Measurements from ENCODE around the gene MIER2.

The MIER2 gene

DNA sequence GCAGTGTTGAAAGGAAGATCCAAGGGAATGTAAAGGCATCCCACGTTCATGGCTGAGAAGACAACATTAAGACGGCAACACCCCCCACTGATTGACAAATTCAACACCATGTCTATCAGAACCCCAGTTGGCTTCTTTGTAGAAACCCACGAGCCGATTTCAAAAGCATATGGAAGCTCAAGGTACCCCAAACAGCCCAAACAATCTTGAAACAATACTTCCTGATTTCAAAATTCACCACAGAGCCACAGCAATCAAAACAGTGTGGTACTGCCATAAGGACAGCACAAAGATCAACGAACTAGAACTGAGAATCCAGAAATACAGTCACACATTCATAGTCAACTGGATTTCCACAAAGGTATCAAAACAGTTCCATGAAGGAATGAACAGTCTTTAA, 6.2 kb downstream of the MIER2 start:
- no peak for TF ChIP-seq ZFP30 (CRISPR knock-in tag; IDR thresholded peaks at IDR 0.05)
- TF ChIP-seq RARB (CRISPR knock-in tag; IDR thresholded peaks at IDR 0.05), result no peak
- TF ChIP-seq, protein P1, sequence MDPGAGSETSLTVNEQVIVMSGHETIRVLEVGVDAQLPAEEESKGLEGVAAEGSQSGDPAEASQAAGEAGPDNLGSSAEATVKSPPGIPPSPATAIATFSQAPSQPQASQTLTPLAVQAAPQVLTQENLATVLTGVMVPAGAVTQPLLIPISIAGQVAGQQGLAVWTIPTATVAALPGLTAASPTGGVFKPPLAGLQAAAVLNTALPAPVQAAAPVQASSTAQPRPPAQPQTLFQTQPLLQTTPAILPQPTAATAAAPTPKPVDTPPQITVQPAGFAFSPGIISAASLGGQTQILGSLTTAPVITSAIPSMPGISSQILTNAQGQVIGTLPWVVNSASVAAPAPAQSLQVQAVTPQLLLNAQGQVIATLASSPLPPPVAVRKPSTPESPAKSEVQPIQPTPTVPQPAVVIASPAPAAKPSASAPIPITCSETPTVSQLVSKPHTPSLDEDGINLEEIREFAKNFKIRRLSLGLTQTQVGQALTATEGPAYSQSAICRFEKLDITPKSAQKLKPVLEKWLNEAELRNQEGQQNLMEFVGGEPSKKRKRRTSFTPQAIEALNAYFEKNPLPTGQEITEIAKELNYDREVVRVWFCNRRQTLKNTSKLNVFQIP (CRISPR knock-in tag; IDR thresholded peaks at IDR 0.05; ENCODE audit: borderline replicate concordance, low read depth), result no peak
- no peak for TF ChIP-seq ZNF70 (CRISPR knock-in tag; IDR thresholded peaks at IDR 0.05)
- no peak for TF ChIP-seq TOX (CRISPR knock-in tag; IDR thresholded peaks at IDR 0.05; ENCODE audit: borderline replicate concordance)
- TF ChIP-seq SNAI2 (CRISPR knock-in tag; IDR thresholded peaks at IDR 0.05), result no peak
- TF ChIP-seq, protein P2, sequence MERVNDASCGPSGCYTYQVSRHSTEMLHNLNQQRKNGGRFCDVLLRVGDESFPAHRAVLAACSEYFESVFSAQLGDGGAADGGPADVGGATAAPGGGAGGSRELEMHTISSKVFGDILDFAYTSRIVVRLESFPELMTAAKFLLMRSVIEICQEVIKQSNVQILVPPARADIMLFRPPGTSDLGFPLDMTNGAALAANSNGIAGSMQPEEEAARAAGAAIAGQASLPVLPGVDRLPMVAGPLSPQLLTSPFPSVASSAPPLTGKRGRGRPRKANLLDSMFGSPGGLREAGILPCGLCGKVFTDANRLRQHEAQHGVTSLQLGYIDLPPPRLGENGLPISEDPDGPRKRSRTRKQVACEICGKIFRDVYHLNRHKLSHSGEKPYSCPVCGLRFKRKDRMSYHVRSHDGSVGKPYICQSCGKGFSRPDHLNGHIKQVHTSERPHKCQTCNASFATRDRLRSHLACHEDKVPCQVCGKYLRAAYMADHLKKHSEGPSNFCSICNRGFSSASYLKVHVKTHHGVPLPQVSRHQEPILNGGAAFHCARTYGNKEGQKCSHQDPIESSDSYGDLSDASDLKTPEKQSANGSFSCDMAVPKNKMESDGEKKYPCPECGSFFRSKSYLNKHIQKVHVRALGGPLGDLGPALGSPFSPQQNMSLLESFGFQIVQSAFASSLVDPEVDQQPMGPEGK (CRISPR knock-in tag; IDR thresholded peaks at IDR 0.05; ENCODE audit: borderline replicate concordance), result no peak
- no peak for TF ChIP-seq ZFP3 (CRISPR knock-in tag; IDR thresholded peaks at IDR 0.05)
- TF ChIP-seq, protein P3, sequence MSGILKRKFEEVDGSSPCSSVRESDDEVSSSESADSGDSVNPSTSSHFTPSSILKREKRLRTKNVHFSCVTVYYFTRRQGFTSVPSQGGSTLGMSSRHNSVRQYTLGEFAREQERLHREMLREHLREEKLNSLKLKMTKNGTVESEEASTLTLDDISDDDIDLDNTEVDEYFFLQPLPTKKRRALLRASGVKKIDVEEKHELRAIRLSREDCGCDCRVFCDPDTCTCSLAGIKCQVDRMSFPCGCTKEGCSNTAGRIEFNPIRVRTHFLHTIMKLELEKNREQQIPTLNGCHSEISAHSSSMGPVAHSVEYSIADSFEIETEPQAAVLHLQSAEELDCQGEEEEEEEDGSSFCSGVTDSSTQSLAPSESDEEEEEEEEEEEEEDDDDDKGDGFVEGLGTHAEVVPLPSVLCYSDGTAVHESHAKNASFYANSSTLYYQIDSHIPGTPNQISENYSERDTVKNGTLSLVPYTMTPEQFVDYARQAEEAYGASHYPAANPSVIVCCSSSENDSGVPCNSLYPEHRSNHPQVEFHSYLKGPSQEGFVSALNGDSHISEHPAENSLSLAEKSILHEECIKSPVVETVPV (CRISPR knock-in tag; IDR thresholded peaks at IDR 0.05), result no peak
- no peak for TF ChIP-seq CSDC2 (CRISPR knock-in tag; IDR thresholded peaks at IDR 0.05)
- TF ChIP-seq, protein P4, sequence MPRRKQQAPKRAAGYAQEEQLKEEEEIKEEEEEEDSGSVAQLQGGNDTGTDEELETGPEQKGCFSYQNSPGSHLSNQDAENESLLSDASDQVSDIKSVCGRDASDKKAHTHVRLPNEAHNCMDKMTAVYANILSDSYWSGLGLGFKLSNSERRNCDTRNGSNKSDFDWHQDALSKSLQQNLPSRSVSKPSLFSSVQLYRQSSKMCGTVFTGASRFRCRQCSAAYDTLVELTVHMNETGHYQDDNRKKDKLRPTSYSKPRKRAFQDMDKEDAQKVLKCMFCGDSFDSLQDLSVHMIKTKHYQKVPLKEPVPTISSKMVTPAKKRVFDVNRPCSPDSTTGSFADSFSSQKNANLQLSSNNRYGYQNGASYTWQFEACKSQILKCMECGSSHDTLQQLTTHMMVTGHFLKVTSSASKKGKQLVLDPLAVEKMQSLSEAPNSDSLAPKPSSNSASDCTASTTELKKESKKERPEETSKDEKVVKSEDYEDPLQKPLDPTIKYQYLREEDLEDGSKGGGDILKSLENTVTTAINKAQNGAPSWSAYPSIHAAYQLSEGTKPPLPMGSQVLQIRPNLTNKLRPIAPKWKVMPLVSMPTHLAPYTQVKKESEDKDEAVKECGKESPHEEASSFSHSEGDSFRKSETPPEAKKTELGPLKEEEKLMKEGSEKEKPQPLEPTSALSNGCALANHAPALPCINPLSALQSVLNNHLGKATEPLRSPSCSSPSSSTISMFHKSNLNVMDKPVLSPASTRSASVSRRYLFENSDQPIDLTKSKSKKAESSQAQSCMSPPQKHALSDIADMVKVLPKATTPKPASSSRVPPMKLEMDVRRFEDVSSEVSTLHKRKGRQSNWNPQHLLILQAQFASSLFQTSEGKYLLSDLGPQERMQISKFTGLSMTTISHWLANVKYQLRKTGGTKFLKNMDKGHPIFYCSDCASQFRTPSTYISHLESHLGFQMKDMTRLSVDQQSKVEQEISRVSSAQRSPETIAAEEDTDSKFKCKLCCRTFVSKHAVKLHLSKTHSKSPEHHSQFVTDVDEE (CRISPR knock-in tag; IDR thresholded peaks at IDR 0.05), result no peak
- no peak for TF ChIP-seq BACH2 (CRISPR knock-in tag; IDR thresholded peaks at IDR 0.05; ENCODE audit: borderline replicate concordance)

DNA sequence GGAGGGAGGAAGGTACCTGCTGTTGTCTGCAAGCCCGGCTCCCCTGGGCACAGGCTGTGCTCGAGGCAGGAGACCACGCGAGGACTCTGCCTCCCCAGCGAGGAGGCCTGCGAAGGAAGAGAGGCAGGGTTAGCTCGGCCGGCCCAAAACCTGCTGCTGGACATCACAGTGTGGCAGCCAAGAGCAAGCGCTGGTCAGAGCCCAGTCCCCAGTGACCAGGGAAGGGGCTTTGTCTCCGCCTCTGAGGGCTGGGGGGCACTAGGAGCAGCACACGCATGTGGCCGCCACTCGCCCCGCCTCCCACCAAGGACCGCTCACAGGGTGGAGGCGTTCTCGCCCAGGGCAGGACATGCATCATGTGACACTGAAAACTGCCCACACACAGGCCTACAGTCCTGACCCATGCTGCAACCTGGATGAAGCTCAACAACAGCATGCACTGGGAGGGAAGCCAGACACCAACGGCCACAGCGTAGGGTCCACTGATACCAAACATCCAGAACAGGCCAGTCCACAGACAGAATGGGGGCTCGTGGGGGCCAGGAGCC, 8.5 kb downstream of the MIER2 start:
- TF ChIP-seq ISL1 (CRISPR knock-in tag; IDR thresholded peaks at IDR 0.05), result no peak
- no peak for TF ChIP-seq CSDC2 (CRISPR knock-in tag; IDR thresholded peaks at IDR 0.05)
- no peak for TF ChIP-seq ZC3H10 (CRISPR knock-in tag; IDR thresholded peaks at IDR 0.05)
- no peak for TF ChIP-seq GLIS3 (CRISPR knock-in tag; IDR thresholded peaks at IDR 0.05)
- TF ChIP-seq, protein P2 (CRISPR knock-in tag; IDR thresholded peaks at IDR 0.05; ENCODE audit: borderline replicate concordance), result no peak
- no peak for TF ChIP-seq SNAI2 (CRISPR knock-in tag; IDR thresholded peaks at IDR 0.05)
- TF ChIP-seq ZFP3 (CRISPR knock-in tag; IDR thresholded peaks at IDR 0.05), result no peak
- no peak for TF ChIP-seq ESRRG (CRISPR knock-in tag; IDR thresholded peaks at IDR 0.05)
- TF ChIP-seq, protein P5, sequence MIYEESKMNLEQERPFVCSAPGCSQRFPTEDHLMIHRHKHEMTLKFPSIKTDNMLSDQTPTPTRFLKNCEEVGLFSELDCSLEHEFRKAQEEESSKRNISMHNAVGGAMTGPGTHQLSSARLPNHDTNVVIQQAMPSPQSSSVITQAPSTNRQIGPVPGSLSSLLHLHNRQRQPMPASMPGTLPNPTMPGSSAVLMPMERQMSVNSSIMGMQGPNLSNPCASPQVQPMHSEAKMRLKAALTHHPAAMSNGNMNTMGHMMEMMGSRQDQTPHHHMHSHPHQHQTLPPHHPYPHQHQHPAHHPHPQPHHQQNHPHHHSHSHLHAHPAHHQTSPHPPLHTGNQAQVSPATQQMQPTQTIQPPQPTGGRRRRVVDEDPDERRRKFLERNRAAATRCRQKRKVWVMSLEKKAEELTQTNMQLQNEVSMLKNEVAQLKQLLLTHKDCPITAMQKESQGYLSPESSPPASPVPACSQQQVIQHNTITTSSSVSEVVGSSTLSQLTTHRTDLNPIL (CRISPR knock-in tag; IDR thresholded peaks at IDR 0.05; ENCODE audit: low read depth), result no peak
- no peak for TF ChIP-seq PPARA (CRISPR knock-in tag; IDR thresholded peaks at IDR 0.05; ENCODE audit: borderline replicate concordance)
- no peak for TF ChIP-seq ZFP30 (CRISPR knock-in tag; IDR thresholded peaks at IDR 0.05)
- TF ChIP-seq, protein P3 (CRISPR knock-in tag; IDR thresholded peaks at IDR 0.05), result no peak
- TF ChIP-seq, protein P1 (CRISPR knock-in tag; IDR thresholded peaks at IDR 0.05; ENCODE audit: borderline replicate concordance, low read depth), result no peak
- TF ChIP-seq OSR1 (CRISPR knock-in tag; IDR thresholded peaks at IDR 0.05), result no peak
- TF ChIP-seq TOX (CRISPR knock-in tag; IDR thresholded peaks at IDR 0.05; ENCODE audit: borderline replicate concordance), result no peak
- TF ChIP-seq ZNF565 (CRISPR knock-in tag; conservative IDR thresholded peaks at IDR 0.05; ENCODE audit: low read depth), result no peak
- no peak for TF ChIP-seq BACH2 (CRISPR knock-in tag; IDR thresholded peaks at IDR 0.05; ENCODE audit: borderline replicate concordance)
- TF ChIP-seq TCF4 (CRISPR knock-in tag; IDR thresholded peaks at IDR 0.05; ENCODE audit: borderline replicate concordance), result no peak
- no peak for TF ChIP-seq ZNF70 (CRISPR knock-in tag; IDR thresholded peaks at IDR 0.05)
- ATAC-seq, result no peak

More for the DNA sequence above, 6.2 kb downstream of the MIER2 start:
- ATAC-seq, result no peak
